SU-DHL-6 (cell line): ENCODE data around the gene SGCD.

Experiments used
- EZH2phosphoT487 ChIP-seq: fragments of 200-600 bp; sonication (generic), shearing (Covaris generic); conservative IDR thresholded peaks from 2 replicates; pipeline ENCODE4 v1.6.1; 2018; ENCODE audit warnings: mild to moderate bottlenecking, antibody characterized with exemption, low read length, moderate library complexity, mixed read lengths
- TF ChIP-seq, protein P1 (sequence below): fragments of 200-600 bp; sonication (generic); IDR thresholded peaks from one replicate; pipeline ENCODE4 v1.5.1; 2017; ENCODE audit warnings: antibody characterized with exemption, mild to moderate bottlenecking, low read length, moderate library complexity; ENCODE audit not compliant: insufficient read depth, poor library complexity, severe bottlenecking

DNA sequence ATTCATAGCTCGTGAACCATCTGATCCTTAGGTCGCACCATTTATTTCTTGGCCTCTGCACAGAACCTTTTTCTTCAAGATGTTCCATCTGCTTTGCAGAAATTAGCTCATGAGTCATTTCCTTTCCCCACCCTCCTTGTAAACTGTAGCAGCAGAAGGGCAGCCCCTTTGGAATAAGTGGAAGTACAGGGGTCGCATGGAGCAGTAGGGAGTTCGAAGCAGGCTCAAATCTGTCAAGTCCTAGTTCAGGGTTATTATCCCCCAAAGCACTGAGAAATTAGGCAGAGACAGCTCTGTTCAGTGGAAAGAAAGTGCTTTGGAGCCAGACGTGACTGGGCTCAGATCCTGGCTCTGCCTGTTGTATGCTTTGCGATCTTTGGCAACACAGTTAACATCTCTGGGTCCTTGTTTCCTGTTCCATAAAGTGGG, 84.2 kb downstream of the SGCD start:
- TF ChIP-seq, protein P1, sequence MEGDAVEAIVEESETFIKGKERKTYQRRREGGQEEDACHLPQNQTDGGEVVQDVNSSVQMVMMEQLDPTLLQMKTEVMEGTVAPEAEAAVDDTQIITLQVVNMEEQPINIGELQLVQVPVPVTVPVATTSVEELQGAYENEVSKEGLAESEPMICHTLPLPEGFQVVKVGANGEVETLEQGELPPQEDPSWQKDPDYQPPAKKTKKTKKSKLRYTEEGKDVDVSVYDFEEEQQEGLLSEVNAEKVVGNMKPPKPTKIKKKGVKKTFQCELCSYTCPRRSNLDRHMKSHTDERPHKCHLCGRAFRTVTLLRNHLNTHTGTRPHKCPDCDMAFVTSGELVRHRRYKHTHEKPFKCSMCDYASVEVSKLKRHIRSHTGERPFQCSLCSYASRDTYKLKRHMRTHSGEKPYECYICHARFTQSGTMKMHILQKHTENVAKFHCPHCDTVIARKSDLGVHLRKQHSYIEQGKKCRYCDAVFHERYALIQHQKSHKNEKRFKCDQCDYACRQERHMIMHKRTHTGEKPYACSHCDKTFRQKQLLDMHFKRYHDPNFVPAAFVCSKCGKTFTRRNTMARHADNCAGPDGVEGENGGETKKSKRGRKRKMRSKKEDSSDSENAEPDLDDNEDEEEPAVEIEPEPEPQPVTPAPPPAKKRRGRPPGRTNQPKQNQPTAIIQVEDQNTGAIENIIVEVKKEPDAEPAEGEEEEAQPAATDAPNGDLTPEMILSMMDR: no peak
- TF ChIP-seq EZH2phosphoT487: no peak
